ENCODE data around the gene DGCR8.
"Not testable (repeated sequence)": the region's sequence is repeated elsewhere in the genome, so short reads cannot be mapped to it uniquely, and the experiment has no call there.

Gene DGCR8

GRCh38 chr22:20156611-20157429, 76.8 kb downstream of the DGCR8 start:
- DNase-seq = peak; percentile 89

- no peak for DNase-seq
Measured at GRCh38 chr22:20157430-20158183, 77.6 kb downstream of the DGCR8 start.

- DNase-seq = no peak
Measured at GRCh38 chr22:20158391-20159036, 78.5 kb downstream of the DGCR8 start.

- DNase-seq = no peak
Measured at GRCh38 chr22:20159076-20159475, 79.0 kb downstream of the DGCR8 start.

- not testable (repeated sequence) for DNase-seq
Measured at GRCh38 chr22:20159531-20159930, 79.5 kb downstream of the DGCR8 start.

GRCh38 chr22:20160041-20160440, 80.0 kb downstream of the DGCR8 start:
- DNase-seq = no peak

Measured in activated CD4-positive, alpha-beta T cell treated with anti-CD3 and anti-CD28 coated beads, Interleukin-2, amount 50 U/mL, for 1 hour (primary cell).